Measurements from ENCODE around the gene MSX2. TPM values are rescaled to one million over a fixed set of nuclear protein-coding genes. Genes with fewer than 3 reads are reported as not detected.

The MSX2 gene
- total and polyA plus RNA-seq, 2 of the 4 experiments (the other 2 are of a cell fraction), result 2.2 to 3.7 TPM

GRCh38 chr5:174752121-174752520 is 27.7 kb downstream of the MSX2 start:
- H3K27ac ChIP-seq (ENCODE audit: insufficient read depth, low read length), result no peak overlapping the region
- no peaks in the 10 kb centered on the region for H4K20me1 ChIP-seq (ENCODE audit: insufficient read depth, low read length)
- dilution Hi-C loops (cut with HindIII; ENCODE audit: low sequenced_read_pairs, unreplicated experiment) (no loop called here), intact Hi-C loops (cut with micrococcal nuclease) (no loop called here), in situ Hi-C loops (cut with MboI; ENCODE audit: low sequenced_read_pairs) (no loop called here)
- no peaks in the 10 kb centered on the region for H3K9me3 ChIP-seq (ENCODE audit: control insufficient read depth, insufficient read depth, low read length)
- no peaks in the 10 kb centered on the region for H3K36me3 ChIP-seq (ENCODE audit: control insufficient read depth, insufficient read depth, low read length)
- no peak overlapping the region for H4K5ac ChIP-seq (ENCODE audit: low read depth, low read length)
- ChIA-PET POLR2A (ENCODE audit: unreplicated experiment) (no interaction called here), CTCF (interaction anchor here (1.4 kb wide), 1 partner anchor 16 kb away, joined by 6 read pairs; no protein-coding TSS in a partner anchor)
- no peaks in the 10 kb centered on the region for H3K9me1 ChIP-seq (ENCODE audit: insufficient read depth, low read length)
- ATAC-seq (ENCODE audit: low read depth), result no peak
- no peak overlapping the region for H4K8ac ChIP-seq (ENCODE audit: low read depth in 2 of 2, low read length in 2 of 2)
- H2AK5ac ChIP-seq (ENCODE audit: low read depth, low read length), result no peak overlapping the region
- no peak overlapping the region for H3K4ac ChIP-seq (ENCODE audit: low read depth, low read length)
- DNase-seq, result no peak
- H3K14ac ChIP-seq (replicated peaks; ENCODE audit: low read depth, low read length), result no peak overlapping the region
- no peak overlapping the region for H3K18ac ChIP-seq (ENCODE audit: low read depth, low read length)
- H2AFZ ChIP-seq (replicated peaks; ENCODE audit: low read length, poor library complexity), result no peak overlapping the region
- no peak overlapping the region for H2BK15ac ChIP-seq (ENCODE audit: low read depth, low read length)
- H3K9ac ChIP-seq (ENCODE audit: low read depth, low read length), result no peak overlapping the region
- TF ChIP-seq FOS (IDR thresholded peaks at IDR 0.05; ENCODE audit: low read depth, low read length), result no peak
- TF ChIP-seq, protein P1, sequence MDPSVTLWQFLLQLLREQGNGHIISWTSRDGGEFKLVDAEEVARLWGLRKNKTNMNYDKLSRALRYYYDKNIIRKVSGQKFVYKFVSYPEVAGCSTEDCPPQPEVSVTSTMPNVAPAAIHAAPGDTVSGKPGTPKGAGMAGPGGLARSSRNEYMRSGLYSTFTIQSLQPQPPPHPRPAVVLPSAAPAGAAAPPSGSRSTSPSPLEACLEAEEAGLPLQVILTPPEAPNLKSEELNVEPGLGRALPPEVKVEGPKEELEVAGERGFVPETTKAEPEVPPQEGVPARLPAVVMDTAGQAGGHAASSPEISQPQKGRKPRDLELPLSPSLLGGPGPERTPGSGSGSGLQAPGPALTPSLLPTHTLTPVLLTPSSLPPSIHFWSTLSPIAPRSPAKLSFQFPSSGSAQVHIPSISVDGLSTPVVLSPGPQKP (IDR thresholded peaks at IDR 0.05; ENCODE audit: borderline replicate concordance, low read depth, low read length), result no peak
- TF ChIP-seq CHD1 (IDR thresholded peaks at IDR 0.05; ENCODE audit: low read depth, low read length), result no peak
- TF ChIP-seq RFX5 (IDR thresholded peaks at IDR 0.05; ENCODE audit: low read depth, low read length), result no peak
- TF ChIP-seq RCOR1 (IDR thresholded peaks at IDR 0.05; ENCODE audit: insufficient replicate concordance, low read length), result no peak
- no peak for TF ChIP-seq NFE2L2 (IDR thresholded peaks at IDR 0.05; ENCODE audit: low read depth, low read length)
- TF ChIP-seq, protein P2, sequence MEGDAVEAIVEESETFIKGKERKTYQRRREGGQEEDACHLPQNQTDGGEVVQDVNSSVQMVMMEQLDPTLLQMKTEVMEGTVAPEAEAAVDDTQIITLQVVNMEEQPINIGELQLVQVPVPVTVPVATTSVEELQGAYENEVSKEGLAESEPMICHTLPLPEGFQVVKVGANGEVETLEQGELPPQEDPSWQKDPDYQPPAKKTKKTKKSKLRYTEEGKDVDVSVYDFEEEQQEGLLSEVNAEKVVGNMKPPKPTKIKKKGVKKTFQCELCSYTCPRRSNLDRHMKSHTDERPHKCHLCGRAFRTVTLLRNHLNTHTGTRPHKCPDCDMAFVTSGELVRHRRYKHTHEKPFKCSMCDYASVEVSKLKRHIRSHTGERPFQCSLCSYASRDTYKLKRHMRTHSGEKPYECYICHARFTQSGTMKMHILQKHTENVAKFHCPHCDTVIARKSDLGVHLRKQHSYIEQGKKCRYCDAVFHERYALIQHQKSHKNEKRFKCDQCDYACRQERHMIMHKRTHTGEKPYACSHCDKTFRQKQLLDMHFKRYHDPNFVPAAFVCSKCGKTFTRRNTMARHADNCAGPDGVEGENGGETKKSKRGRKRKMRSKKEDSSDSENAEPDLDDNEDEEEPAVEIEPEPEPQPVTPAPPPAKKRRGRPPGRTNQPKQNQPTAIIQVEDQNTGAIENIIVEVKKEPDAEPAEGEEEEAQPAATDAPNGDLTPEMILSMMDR (conservative IDR thresholded peaks at IDR 0.05; ENCODE audit: low read depth, low read length), result no peak
- TF ChIP-seq CEBPB (IDR thresholded peaks at IDR 0.05; ENCODE audit: low read depth, low read length), result no peak
- TF ChIP-seq MXI1 (IDR thresholded peaks at IDR 0.05; ENCODE audit: borderline replicate concordance, low read depth, low read length), result no peak
- no peak for TF ChIP-seq BHLHE40 (IDR thresholded peaks at IDR 0.05; ENCODE audit: low read depth, low read length)
- TF ChIP-seq USF2 (IDR thresholded peaks at IDR 0.05; ENCODE audit: low read depth, low read length), result no peak
- no peak for TF ChIP-seq POLR2A (IDR thresholded peaks at IDR 0.05; ENCODE audit: low read depth, low read length)
- no peak for TF ChIP-seq RAD21 (IDR thresholded peaks at IDR 0.05; ENCODE audit: low read length)
- no peak for TF ChIP-seq MAFK (IDR thresholded peaks at IDR 0.05; ENCODE audit: low read depth, low read length)
- no peak for TF ChIP-seq SMC3 (IDR thresholded peaks at IDR 0.05; ENCODE audit: low read depth, low read length)
- no peak for TF ChIP-seq MAZ (IDR thresholded peaks at IDR 0.05; ENCODE audit: borderline replicate concordance, low read depth, low read length)
- H3K4me3 ChIP-seq (ENCODE audit: insufficient read depth, low read depth, low read length), result no peak overlapping the region
- H2BK20ac ChIP-seq (ENCODE audit: low read depth, low read length), result no peak overlapping the region
- no peak overlapping the region for H2BK120ac ChIP-seq (ENCODE audit: low read depth, low read length)
- H3K4me2 ChIP-seq (ENCODE audit: low read depth, low read length), result no peak overlapping the region
- no peak overlapping the region for H4K91ac ChIP-seq (ENCODE audit: insufficient read depth, low read depth, low read length)
- H2BK5ac ChIP-seq (ENCODE audit: low read depth, low read length, poor library complexity, severe bottlenecking), result no peak overlapping the region
- 94% methylated on average over 3 of the region's 5 CpGs; no CpG with 5 or more reads in 1 of the 2 experiments for WGBS, 2 experiments (ENCODE audit: extremely low coverage in 2 of 2, insufficient read length in 1 of 2)
- peaks cover 8% of the 10 kb centered on the region; the same call in 1 of the 2 replicates for H3K27me3 ChIP-seq (ENCODE audit: control insufficient read depth, insufficient read depth, low read length)
- H3K56ac ChIP-seq (ENCODE audit: extremely low read depth, insufficient read depth, low read length), result no peak overlapping the region
- no peak overlapping the region for H3K23ac ChIP-seq (ENCODE audit: low read depth, low read length)
- no peaks in the 10 kb centered on the region; the same call in 1 of the 2 replicates for H3K4me1 ChIP-seq (ENCODE audit: control insufficient read depth, insufficient read depth, low read length)
- no TSS peak for BruUV-seq (replicated peaks)
- H3K79me1 ChIP-seq (ENCODE audit: low read depth in 1 of 2, low read length in 2 of 2), result no peaks in the 10 kb centered on the region
- no peak overlapping the region for H2AK9ac ChIP-seq (replicated peaks; ENCODE audit: low read depth, low read length, poor library complexity)
